A673 (cell line): Measurements from ENCODE around the gene DOCK1.

Experiments used
- CTCF ChIP-seq: fragments of 300-800, 200-600 bp; sonication (generic); conservative IDR thresholded peaks from 2 replicates; pipeline ENCODE4 v1.5.1; 2017; ENCODE audit warnings: low read depth, mild to moderate bottlenecking, antibody characterized with exemption, low read length, moderate library complexity, mixed read lengths
- EZH2 ChIP-seq: fragments of 200-600 bp; sonication (generic); IDR thresholded peaks from 2 replicates; pipeline ENCODE4 v1.6.1; 2017; ENCODE audit warnings: borderline replicate concordance, low read depth, mild to moderate bottlenecking, mixed read lengths, antibody characterized with exemption, low read length; ENCODE audit not compliant: poor library complexity, severe bottlenecking

GRCh38 chr10:127358337-127358736 lies 453.1 kb downstream of the DOCK1 start:
- TF ChIP-seq CTCF (no peak), EZH2 (no peak)
